NCI-H82 (cell line): ENCODE results near the gene CHST13.

Source experiments
- DNase-seq: peaks from one replicate; lab custom pipeline; 2025; lab: John Stamatoyannopoulos, UW

The CHST13 gene

GRCh38 chr3:126509597-126510307, 14.2 kb upstream of the CHST13 start:
- DNase-seq: no peak

GRCh38 chr3:126510308-126510910, 13.5 kb upstream of the CHST13 start:
- DNase-seq: no peak

GRCh38 chr3:126511291-126511690, 12.7 kb upstream of the CHST13 start:
- no peak for DNase-seq

- no peak for DNase-seq
Observed at GRCh38 chr3:126512026-126512425, 11.9 kb upstream of the CHST13 start.

- DNase-seq: no peak
Observed at GRCh38 chr3:126512916-126513650, 10.9 kb upstream of the CHST13 start.

DNA sequence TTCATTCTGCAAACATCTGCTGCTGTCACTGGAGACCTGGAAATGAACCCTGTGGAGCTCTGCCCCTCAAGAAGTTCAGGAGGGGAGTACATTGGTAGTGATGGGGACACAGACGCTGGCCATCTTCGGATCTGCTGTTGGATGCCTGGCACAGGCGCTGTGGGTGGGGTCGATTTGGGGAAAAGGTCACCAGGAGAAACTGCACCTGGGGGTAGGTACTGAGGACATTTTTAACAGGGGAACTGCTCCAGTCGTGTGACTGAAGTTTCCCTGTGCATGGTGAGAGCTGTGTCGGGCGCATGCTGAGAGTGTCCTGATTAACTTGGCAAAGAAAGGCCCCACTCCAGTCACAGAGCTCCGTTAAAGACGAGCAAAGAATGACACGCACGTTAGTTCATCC, 9.8 kb upstream of the CHST13 start:
- no peak for DNase-seq

- DNase-seq: no peak
Observed at GRCh38 chr3:126515066-126515706, 8.8 kb upstream of the CHST13 start.

DNA sequence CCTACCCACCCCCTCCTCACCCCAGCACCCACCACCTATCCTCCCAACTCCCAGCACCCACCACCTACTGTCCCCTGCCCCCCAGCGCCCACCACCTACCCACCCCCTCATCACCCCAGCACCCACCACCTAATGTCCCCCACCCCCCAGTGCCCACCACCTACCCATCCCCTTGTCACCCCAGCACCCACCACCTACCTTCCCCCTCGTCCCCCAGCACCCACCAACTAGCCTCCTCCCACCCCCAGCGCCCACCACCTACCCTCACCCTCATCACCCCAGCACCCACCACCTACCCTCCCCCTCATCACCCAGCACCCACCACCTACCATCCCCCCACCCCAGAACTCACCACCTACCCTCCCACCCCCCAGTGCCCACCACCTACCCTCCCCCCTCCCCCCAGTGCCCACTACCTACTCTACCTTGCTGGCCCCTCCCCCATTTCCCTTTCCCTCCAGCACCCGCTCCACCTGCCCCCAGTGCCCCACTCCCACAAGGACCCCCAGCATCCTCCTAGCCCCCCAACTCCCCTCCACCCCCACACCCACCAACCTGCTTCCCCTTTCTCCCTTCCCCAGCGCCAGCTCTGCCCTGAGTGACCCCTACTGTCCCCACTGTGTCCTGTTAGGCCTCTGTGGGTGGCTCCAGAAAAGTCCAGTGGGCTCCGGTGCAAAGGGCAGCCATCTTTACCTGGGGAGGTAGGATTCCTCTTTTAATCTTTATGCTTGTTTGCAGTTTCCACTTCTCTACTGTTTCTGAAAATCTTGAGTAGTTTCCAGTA, 7.6 kb upstream of the CHST13 start:
- DNase-seq: no peak

DNA sequence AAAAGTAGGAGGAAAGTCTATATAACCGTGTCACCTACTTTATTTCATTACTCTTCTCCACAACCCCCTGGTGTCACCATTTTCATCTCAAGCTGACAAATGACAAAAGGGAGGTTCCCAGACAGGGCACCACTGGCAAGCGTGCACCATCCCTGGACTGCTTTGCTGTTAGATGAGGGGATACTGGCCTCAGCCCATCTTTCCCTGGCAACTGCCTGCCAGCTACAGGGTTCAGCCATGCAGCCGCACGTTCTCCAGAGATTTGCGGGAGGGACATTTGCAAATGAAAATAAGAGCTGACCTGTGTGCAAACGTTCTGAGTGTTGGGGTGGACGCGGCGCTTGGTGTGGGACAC, 7.0 kb upstream of the CHST13 start:
- no peak for DNase-seq

DNA sequence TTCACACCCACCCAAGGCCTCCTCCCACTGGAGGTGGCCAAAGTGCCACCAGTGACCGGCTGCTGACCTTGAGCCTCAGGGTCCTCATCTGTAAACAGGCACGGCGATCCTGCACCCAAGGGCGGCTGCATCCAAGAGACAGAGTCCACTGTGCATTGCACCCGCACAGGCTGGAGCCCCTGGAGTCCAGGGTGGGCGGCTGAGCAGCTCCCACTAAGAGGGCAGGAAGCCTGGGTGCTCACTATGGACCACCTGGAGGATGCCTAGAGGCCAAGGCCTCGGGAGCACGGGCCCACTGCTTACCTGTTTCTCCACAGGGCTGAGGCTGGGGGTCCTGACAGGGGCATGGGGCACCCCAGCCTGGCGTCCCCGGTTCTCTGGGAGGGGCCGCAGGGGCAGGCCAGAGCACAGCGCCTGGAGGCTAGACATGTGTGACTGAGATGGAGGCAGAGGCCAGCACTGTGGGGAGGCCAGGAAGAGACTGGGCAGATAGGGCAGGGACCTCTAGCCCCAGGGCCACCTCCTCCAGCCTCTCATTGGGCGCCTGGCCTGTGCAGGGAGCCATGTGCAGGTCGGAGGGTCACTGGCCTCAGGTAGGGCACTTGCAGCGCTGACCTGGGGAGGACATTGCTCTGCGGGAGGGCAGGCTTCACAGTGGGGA, 6.5 kb upstream of the CHST13 start, which contains the start of gene UROC1:
UROC1 (minus strand) TSS at position 483 of the 661 bp plus-strand sequence; CDS start at position 429, 54 bp downstream.
- no peak for DNase-seq

DNA sequence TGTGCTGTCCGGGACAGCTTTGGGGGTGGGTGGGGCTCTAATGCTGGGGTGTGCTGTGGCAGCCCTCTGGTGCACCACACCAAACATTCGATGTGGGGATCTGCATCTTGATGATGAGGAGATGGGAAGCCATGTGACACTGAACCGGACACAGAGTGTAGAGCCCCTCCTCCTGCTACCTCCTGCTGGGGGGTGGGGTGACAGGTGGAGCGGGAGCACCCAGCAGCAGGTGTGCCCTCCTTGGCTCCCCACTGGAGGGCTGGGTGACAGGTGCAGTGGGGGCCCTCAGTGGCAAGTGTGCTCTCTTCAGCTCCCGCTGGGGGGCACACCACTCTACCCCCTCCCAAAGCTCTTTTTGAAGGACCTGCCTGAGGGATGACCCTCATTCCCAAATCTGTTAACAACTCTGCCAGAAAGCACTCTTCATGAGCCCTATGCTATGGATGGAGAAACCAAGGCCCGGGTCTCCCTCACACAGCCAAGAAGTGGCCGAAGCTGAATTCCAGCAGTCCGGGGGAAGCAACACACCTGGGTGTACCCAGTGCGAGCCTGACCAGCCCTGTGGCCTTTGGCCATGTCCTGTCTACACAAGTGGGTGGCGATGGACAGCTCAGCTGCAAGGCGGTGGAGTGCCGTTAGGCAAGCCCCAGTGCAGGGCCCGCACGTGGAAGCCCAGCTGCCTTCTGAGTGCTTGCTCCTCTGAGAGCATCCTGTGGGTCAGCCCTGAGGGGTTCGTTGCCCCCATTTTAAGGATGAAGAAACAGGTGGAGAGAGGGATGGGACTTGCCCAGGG, 5.8 kb upstream of the CHST13 start:
- no peak for DNase-seq

GRCh38 chr3:126518779-126519177, 5.2 kb upstream of the CHST13 start:
- no peak for DNase-seq

- no peak for DNase-seq
Observed at GRCh38 chr3:126519506-126520455, 4.2 kb upstream of the CHST13 start.

- no peak for DNase-seq
Observed at GRCh38 chr3:126521122-126521891, 2.6 kb upstream of the CHST13 start.

GRCh38 chr3:126522363-126522788, 1.6 kb upstream of the CHST13 start:
- peak; percentile 81 for DNase-seq

- peak; percentile 72 for DNase-seq
Observed at GRCh38 chr3:126524429-126524988, 554 bp downstream of the CHST13 start.

GRCh38 chr3:126525091-126525852, 1.3 kb downstream of the CHST13 start:
- no peak for DNase-seq
